GM21528 (cell line): ENCODE data around the gene SCRN2.

Experiments
- ATAC-seq: cut with Tn5 transposase; IDR thresholded peaks from one replicate; pipeline ENCODE4 v1.9.1; 2021; ENCODE audit warnings: mild to moderate bottlenecking, moderate library complexity; ENCODE audit not compliant: unreplicated experiment, low FRiP score

Gene SCRN2

DNA sequence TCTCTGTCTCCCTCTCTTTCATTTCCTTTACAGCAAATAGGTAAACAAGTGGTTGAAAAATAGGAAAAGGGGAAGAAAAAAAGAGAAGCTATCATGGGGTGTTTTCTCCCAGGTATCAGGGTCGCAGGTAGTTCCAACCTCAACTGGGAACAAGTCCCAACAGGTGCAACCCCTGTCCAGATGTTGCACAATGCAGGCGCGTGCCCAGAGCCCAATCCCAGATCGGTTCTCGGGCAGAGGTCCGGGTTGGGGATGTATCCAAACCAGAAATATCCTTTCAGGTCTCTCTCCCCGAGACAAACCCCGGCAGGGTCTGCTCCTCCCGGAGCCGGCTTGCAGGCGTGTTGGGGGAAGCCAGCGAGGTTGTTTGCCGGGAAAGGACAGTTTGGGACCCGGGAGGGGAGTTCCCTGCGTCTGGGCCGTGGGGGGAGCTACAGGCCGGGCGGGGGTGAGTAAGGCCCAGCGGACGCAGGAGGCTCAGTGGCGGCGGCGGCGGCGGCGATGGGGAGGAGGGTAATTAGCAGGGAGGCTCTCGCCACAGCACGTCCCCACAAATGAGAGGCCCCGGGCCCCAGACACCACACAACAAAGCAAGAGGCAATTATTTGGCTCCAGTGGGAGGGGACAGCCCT lies 31.1 kb upstream of the SCRN2 start:
- no peak for ATAC-seq

DNA sequence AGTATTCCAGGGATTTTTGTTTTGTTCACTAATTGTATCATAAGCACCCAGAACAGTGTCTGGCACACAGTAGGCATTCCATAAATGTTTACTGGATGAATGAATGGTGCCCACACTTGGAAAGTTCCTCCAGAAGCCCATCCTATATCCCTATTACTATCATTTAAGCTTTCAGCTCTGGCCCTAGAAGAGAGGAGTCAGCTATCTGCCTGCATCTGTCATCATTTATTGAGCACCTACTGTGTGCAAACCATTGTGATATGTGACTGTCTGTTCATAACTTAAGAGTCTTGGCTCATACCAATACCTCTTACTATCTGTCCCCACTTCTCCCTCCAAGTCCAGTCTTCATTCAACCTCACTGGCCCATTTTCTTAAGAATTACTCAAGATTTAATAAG lies 30.0 kb upstream of the SCRN2 start:
- no peak for ATAC-seq

DNA sequence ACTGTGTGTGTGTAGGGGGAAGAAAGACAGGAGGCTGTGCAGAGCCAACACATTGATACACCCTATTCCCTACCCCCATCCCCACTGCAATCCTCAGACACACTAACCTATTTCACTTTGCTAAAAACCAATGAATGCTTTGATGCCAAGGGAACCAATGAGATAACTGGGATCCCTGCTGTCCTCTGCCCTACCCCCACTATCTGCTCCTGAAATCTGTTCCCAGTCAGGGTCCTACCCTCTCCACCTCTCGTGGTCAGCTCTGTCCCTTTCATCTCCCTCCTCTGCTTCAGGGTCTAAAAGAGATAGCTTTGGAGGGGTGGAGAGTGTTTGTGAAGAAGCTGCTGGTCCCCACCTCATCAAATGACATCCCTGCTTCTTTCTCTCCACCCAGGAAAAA lies 29.0 kb upstream of the SCRN2 start:
- ATAC-seq: no peak

DNA sequence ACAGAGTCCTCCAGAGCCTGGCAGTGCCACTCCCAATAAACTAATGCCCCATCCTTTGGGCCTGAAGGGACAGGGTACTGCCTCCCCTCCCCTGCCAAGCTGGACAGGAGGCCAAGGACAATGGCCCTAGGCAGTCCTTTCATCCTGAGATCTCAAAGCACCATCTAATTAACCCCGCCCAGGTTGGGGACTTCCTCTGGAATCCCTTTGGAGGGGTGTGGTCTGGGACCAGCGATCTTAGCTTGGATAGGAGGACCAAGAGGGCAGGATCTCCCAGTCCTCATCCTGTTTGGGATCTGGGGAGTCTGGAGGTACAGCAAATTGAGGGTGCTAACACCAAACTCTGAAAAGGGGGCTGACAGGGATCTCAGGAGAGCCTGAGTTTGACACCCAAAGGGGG lies 28.0 kb upstream of the SCRN2 start:
- ATAC-seq: no peak

DNA sequence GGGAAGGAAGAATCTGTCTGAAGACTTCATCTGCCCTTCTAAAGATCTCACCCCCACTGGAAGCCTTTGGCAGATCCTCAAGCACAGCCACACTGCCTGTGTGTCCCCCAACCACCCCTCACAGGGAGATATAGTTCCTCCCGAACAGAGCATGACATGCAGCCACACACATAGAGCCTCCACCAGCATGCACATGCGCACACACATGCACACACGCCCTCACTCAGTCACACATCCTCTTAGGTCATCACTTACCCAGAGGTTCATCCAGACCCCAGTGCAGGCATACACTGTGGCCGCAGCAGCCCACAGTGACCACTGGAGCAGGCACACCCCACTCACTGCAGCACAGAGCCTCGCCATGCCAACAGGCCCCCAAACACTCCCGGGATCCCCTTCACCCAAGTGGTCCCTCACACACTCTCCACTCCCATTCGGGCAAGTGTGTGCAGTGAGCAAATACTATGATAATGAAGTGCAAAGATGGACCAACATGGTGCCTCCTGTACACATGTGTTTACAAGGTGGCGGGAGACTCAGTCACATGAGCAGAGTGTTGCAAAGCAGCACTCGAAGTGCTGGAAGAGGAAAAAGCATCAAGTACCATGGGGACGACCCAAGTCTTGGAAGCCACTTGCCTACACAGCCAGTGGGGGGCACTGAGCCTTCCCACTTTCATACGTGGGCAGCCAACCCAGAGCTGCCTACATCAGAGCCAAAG lies 26.9 kb upstream of the SCRN2 start:
- ATAC-seq: no peak

DNA sequence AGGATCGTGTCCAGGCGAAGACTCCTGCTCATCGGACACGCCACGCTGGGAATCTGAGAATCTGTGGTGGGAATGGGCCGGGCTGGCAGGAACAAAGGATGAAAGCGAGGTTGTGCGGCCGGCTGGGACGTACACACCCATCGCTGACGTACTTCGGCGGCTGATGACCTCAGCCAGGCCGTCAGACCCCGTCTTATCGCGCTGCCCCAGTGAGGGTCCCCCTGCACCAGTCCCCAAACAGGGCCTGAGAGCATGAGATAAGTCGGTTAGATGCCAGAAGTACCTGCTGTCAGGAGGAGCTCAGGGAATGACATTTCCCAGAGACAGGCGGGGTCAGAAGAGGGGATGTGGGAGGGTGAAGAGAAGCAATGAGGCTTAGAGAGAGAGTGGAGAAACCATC lies 25.9 kb upstream of the SCRN2 start:
- ATAC-seq: no peak

DNA sequence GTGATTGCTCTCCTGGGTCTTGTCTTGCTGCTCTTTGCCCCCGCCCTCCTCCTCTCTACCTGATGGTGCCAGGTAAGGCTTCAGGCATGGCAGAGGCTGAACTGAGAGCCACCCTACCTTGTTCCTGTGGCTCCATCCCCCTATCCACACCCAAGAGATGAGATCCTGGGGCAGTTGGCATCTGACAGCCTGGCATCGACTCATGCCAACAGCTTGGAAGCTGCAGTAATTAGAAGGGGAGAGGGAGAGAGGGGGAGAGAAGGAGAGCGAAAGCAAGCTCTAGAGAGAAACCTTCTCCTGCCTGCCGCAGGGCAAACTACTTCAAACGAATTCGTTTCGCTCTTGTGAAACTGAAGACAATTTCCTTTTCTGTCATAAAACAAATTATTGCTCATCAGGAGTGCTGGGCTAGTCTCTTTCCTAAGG lies 23.7 kb upstream of the SCRN2 start:
- ATAC-seq: no peak

DNA sequence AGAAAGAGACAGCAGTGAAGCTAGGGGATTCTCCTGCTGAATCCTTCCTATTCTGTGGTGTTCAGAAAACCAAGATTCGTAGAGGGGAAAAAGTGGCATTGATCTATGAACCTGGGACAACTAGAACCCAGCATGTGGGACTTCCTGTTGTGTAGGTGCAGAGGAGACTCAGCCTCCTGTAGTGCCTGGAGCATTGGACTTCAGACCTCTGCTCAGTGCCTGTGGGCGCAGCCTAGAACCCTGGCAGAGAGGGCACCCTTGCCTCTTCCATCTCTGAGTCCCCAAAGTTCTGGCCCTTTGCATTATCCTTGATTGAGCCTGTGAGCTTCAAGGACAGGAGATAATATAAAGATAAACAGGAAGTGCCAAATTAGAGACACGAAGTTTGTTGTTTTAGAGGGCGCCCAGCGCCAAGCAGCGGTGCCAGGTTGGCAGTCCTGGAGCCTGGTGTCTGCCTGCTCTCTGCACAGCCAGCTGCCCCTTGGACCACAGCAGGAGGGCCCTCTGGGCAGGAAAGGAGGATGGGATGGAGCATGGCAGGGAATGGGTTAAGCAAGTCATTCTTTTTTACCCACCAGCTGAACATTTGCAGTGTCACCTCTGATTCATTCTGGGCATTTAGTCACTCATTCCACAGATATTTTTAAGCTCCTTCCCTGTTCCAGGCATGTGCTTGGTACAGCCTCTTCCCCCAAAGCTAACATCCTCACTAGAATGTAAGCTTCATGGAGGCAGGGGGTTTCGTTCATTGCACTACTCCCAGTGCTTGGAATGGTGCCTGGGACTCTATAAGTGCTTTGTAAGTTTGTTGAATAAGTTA lies 21.8 kb upstream of the SCRN2 start:
- ATAC-seq: no peak

DNA sequence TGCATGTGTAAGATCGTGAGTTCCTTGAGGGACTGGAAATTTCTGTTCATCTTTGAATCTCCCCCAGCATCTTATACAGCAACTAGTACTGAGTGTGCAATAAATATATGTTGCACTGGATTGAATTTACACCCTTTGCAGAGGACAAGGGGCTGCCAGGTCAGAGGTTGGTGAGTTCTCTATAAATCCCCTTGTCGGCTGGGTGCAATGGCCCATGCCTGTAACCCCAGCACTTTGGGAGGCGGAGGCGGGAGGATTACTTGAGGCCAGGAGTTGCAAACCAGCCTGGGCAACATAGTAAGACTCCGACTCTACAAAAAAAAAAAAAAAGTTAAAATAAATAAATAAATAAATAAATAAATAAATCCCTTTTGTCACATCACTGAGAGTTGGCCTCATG lies 19.3 kb upstream of the SCRN2 start:
- no peak for ATAC-seq

DNA sequence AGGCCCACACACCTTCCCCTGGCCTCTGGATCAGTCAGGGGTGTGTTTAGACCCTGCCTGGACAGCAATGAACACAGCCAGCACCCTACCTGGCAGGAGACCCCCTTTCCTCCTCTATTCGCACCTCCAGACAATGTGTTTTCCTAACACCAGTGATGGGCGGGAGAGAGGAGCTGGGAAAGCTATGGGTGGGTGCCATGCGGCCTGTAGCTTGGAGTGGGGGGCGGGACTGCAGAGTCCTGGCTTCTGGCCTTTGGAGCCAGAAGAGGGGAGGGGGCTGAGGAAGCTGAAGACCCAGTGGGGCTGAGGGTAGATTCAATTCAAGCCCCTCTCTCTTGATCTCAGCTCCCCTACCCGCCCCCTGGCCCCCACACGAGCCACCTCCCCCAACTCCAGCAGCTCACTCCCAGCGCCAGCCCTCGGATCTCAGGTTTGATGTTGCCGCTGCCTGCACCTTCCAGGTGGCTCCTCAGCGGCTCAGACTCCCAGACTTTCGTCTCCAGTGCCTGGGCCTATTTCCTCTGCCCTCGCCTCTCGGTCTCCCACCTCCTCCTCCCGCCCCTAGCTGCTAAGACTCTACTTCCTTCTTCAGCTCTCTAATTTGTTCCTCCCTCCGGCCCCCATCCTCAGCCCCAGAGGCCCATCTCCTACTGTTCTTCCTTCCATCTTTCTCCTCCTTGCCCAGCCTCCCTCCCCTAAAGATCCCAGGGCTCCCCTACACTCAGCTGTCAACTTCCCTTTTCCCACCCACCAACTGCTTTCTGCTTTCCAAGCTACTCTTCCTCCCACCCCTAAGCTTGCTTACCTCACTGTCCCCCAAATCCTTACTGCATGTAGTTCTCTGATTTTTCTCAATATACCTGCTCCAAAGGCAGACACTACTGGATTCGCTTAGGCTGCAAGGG lies 16.7 kb upstream of the SCRN2 start:
- no peak for ATAC-seq

DNA sequence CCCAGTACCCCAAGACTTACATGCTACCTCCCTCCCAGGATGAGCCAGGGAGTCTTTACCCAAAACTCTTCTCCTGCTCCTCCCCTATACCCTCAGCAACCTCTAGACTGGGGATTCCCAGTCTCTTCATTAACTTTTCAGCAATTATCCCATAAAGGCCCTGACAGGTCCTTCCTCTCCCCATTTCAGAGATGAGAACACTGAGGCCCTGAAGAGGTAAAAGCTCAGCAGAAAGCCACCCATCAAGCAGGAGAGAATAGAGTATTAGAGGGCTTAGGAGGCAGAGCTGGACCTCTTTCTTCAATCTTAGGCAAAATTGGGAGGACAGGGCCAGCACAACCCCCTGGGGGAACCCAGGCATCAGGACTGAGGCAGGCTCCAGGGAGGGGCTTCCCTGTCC lies 15.8 kb upstream of the SCRN2 start:
- ATAC-seq: no peak

DNA sequence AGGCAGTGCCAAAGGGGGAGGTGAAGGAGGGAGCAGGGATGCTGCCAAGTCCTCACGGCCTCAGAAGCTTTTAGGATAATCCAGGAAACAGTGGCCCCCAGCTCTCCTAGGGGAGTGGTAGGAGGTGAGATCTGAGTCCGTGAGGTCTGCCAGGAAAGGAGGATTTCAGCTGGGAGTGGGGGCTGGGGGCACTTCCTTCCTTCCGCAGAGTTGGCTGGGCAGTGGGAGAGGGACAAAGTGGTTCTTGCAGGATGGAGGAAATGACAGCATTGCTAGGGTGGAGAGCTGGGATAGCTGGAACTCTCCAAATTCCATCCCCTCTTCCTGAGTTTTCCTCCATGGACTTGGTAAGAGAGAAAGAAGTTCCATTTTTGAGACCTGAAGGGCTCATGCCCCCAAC lies 14.7 kb upstream of the SCRN2 start:
- ATAC-seq: no peak

DNA sequence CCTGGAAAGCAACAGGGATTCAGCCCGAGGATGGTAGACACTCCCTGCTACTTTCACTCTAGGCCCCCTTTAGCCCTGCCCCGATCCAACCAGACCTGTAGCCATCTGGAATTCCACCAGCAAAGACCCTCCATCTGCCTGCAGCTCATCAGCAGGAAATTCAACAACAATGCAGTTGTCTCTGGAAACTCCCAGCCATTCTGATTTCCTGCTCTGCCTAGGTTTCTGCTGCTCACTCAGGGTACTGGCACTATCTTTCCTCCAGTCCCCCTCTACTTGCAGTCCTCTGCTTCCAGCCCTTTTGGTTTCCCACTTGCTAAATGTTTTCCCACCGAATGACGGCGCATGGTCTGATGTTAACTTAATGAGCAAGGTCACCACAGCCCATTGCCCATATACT lies 12.5 kb upstream of the SCRN2 start:
- ATAC-seq: no peak

DNA sequence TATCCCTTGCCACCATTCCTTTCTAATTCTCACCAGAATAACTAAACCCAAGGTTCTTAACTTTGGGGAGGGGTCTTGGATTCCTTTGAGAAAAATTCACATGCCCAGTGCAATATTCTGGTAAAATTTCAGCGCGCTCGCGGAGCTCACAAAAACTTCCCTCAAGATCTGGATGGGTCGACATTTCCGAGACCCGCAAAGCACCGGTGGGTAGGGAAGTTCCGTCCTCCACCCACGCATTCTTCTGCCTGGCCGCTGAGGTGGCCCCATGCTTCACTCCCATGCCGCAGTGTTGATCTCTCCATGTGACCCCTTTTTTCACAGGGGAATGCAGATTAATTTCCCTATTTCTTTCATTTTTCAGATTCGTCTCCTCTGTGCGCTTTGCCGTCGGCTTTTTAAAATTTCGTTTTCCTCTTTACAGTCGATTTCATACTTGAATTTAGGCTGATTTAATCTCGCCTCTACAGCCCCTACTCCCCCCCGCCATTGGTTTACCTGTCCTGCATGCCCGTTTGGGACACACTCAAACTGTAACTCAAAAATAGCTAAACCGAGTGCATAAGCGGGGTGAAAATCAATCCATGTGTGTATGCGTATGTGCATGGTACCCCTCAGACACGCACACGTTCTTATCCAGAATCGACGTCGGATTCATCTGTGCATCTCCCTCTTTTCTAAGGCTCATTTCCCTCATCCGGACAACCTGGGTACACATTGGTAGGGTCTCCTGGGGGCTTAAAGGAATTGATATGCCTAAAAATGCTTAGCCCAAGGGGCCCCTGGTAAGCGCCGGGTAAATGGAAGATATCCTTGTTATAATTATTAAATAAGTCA lies 11.3 kb upstream of the SCRN2 start:
- ATAC-seq: no peak

DNA sequence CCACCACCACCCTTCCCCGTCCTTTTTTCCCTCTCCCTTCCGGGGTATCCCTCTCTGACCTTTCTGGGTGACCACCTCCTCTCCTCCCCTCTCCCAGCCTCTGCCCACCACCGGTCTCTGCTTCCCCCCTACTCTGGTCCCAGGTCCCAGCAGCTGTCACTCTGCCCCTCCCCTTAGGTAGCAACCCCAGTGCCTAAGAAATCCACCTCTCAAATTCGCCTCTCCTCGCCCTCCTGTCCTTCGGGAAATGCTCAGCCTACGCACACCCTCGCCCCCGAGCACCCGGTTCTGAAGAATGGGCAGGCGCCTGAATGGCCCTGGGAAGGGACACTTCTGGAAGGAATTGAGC lies 10.7 kb upstream of the SCRN2 start:
- no peak for ATAC-seq

DNA sequence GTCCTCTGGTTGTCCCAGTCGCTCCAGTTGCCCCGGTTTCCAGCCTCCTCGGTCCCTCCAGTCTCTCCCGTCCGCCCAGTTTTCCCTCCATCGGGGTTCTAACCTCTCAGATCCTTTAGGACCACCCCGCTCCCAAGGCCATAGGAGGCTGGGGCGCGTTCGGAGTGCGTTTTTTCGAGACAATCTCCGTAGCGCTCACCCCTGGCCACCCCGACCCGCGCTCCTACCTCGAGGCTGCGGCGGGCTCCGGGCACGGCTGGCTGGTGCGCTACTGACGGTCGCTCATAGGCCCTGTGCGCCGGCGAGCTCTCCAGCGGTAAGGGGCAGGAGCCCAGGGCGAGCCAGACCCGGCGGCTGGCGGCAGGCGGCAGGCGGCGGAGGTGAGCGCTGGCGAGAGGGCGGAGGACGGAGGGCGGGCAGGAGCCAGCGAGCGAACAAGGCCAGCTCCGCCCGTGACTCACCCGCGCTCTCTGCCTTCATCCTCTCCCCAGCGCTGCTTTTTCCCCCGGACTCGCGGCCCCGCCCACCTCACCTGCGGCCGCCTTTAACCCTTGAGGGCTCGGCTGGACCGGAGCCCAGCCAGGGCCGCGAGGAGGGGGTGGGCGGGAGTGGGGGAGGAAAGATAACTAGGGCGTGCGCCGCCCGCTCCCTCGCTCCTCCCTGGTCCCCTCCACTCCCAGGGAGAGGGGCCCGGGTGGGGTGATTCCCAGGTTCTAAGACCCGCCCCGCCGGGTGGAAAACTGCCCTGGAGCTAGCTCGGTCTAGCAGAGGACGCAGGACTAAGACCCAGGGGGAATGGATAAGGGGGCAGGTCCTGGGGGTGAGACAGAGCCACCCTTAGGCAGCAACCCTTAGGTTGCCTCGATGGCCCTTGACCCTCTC lies 9.9 kb upstream of the SCRN2 start, which contains the start of gene SP6:
Gene SP6 (minus strand): TSS at position 472 of the 882 bp plus-strand sequence. CDS start 2,734 bp downstream, outside the sequence.
- no peak for ATAC-seq

DNA sequence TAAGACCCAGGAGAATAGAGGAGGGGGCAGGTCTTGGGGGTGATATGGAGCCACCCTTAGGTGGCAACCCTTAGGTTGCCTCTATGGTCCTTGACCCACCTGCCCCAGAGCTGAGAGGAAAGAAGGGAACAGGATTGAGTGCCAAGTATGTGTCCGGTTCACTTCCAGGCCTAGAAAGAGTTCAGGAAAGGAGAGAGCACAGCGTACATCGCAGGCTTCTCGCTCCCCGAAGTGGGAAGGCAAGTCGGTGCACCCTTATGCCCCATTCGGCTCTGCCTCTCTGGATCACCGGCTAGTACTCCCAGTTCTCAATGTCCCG lies 9.3 kb upstream of the SCRN2 start:
- ATAC-seq: no peak

DNA sequence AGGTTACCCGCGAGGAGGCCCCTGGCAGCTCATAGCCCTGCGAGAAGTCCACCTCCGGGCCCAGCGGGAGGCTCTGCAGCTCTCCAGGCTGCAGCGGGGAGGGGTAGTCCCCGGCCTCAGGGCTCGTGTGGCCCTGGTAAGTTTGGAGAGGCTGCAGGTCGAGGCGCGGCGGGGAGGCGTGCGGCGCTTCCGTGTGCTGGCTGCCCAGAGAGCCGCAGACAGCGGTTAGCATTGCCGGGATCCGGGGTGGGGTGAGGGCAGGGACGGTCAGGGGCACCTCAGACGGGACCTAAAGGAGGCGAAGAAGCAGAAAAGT lies 7.1 kb upstream of the SCRN2 start:
- no peak for ATAC-seq
